Pancreas (tissue), 10 donors: ENCODE data around the gene CARD14. TPM values are rescaled to one million over a fixed set of nuclear protein-coding genes. Genes with fewer than 3 reads are reported as not detected.

Experiments used
- ATAC-seq, 4 donors: fragments of 200-7000 bp; cut with Tn5 transposase; one replicate each; pipeline versions ENCODE4 v1.8.0 to v1.9.1; 2020; ENCODE audit warnings: mild to moderate bottlenecking in 4 of 4, moderate library complexity in 4 of 4
- DNase-seq, 6 donors: peaks; one replicate each; pipeline ENCODE4 v3.0.0-alpha.2; 2020
- FAIRE-seq: peaks from 2 replicates; lab custom pipeline; 2012; peaks lifted over from hg19 to GRCh38; lab: Jason Lieb, UNC
- H3K27ac ChIP-seq, 4 donors: fragments of 200-600 bp; sonication (generic); 1 replicate in 3 of 4; 2 replicates in 1 of 4; pipeline versions ENCODE4 v1.5.0 to v1.8.0; 2020
- H3K27me3 ChIP-seq, 4 donors: fragments of 200-600 bp; one replicate each; pipeline ENCODE4 v1.8.0; 2021
- H3K36me3 ChIP-seq, 3 donors: fragments of 200-600 bp; sonication (generic) in 1 of 3; one replicate each; pipeline versions ENCODE4 v1.5.0 to v1.8.0; 2020 to 2021
- H3K4me1 ChIP-seq, 3 donors: fragments of 200-600 bp; one replicate each; pipeline ENCODE4 v1.8.0; 2021
- H3K4me3 ChIP-seq, 4 donors: fragments of 200-600 bp; sonication (generic) in 2 of 4; one replicate each; pipeline versions ENCODE4 v1.5.0 to v1.8.0; 2020 to 2021
- H3K9me3 ChIP-seq, 4 donors: fragments of 200-600 bp; one replicate each; pipeline ENCODE4 v1.8.0; 2021
- WGBS, 2 donors: extraction: QIAGEN DNeasy Blood & Tissue Kit; methylation state at CpG; one replicate each; pipeline ENCODE4 v1.1.7; 2013; 5-methylcytosine and 5-hydroxymethylcytosine counted together
- intact Hi-C, 3 donors: fragments of 100-400 bp; cut with DNase I; formaldehyde crosslinking; loops; one replicate each; pipeline versions ENCODE4 v1.11.1 to v1.14.2; 2022
- polyA plus RNA-seq, 2 donors: library from polyadenylated mRNA; stranded (reverse); fragments of 200-250 nt; gene quantifications; one replicate each; pipeline ENCODE4 v1.2.3, GENCODE V29; 2013
- total RNA-seq, 6 donors: library from RNA; stranded (reverse); fragmentation: NEBNext Ultra II Directional in 4 of 6; extraction: Animal tissue kit (Norgen Biotek cat#: 25700) in 4 of 6; gene quantifications; one replicate each; pipeline versions ENCODE4 v1.2.1 to v1.2.4, GENCODE V29; 2021 to 2023
- TF ChIP-seq, protein P1 (sequence below), 4 donors: fragments of 200-600 bp; sonication (generic) in 3 of 4; IDR thresholded peaks; one replicate each; pipeline versions ENCODE4 v1.5.0 to v1.8.0; 2021; ENCODE audit warnings: antibody characterized with exemption in 4 of 4
- donor health status: healthy with polysubstance abuse.
- donor health status: DM: no; HTN: no; CAD: no; lungs with moderate emphysema.
- donor health status: DM: no; HTN: no; CAD: no.
- donor health status: control.
- donor health status: control.
- donor health status: Bipolar disorder and iron deficiency.
- donor health status: DM: yes; HTN: yes; CAD: no.
- donor health status: DM: no; HTN: no; CAD: no.
- donor health status: DM: no; HTN: no; CAD: no.
- donor health status: DM: yes; HTN: yes; CAD: no.

The CARD14 gene
- total and polyA plus RNA-seq, 8 donors, result 0.06 to 0.33 (median 0.28) TPM; not detected in 3

DNA sequence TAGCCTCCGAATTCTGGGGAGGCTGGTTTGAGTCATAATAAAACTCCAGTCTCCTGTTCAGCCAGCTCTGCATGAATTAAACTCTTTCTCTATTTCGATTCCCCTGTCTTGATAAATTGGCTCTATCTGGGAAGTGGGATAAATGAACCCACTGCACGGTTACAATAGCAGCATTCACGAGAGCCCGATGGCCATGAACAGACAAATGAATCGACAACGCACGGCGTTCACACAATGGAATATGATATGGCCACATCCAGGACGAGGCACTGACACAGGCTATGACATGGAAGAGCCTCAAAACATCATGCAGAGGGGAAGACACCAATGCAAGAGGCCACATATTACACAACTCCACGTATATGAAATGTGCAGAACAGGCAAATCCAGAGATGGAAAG lies 5.6 kb upstream of the CARD14 start:
- DNase-seq (no peak), ATAC-seq (no peak), FAIRE-seq (no peak)
- no peaks in the 10 kb centered on the region for H3K27me3 ChIP-seq
- H3K9me3 ChIP-seq, result no peaks in the 10 kb centered on the region
- intact Hi-C loops, result no loop called here
- H3K4me1 ChIP-seq, result no peaks in the 10 kb centered on the region
- 41 to 50% methylated on average over 11 of the region's 11 CpGs for WGBS, 2 donors
- TF ChIP-seq, protein P1, sequence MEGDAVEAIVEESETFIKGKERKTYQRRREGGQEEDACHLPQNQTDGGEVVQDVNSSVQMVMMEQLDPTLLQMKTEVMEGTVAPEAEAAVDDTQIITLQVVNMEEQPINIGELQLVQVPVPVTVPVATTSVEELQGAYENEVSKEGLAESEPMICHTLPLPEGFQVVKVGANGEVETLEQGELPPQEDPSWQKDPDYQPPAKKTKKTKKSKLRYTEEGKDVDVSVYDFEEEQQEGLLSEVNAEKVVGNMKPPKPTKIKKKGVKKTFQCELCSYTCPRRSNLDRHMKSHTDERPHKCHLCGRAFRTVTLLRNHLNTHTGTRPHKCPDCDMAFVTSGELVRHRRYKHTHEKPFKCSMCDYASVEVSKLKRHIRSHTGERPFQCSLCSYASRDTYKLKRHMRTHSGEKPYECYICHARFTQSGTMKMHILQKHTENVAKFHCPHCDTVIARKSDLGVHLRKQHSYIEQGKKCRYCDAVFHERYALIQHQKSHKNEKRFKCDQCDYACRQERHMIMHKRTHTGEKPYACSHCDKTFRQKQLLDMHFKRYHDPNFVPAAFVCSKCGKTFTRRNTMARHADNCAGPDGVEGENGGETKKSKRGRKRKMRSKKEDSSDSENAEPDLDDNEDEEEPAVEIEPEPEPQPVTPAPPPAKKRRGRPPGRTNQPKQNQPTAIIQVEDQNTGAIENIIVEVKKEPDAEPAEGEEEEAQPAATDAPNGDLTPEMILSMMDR (IDR thresholded peaks at IDR 0.05), result no peak
- no peak overlapping the region for H3K4me3 ChIP-seq
- H3K36me3 ChIP-seq, result no peaks in the 10 kb centered on the region
- H3K27ac ChIP-seq, result no peak overlapping the region

DNA sequence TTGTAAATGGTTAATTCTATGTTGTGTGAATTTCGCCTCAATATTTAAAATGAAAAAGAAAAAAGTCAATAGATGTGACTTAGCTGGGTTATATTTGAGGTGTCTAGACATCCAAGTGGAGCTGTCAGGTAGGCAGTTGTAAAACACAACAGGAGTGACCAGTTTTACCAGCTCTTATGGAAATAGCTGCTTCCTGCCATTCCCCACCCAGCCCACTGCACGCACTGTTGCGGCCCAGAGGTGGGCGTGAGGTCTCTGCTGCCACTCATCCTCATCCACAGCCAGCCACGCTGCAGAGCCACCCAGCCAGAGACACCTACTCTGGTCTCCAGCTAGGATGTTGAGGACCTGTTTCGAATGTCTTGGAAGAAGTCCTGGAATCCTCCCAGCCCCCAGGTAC lies 3.4 kb upstream of the CARD14 start:
- Histone ChIP-seq H3K36me3 (no peaks in the 10 kb centered on the region), H3K27me3 (no peaks in the 10 kb centered on the region), H3K27ac (no peak overlapping the region), H3K4me3 (no peak overlapping the region), H3K9me3 (no peaks in the 10 kb centered on the region), H3K4me1 (no peaks in the 10 kb centered on the region)
- ATAC-seq (no peak), DNase-seq (no peak), FAIRE-seq (no peak)
- 81 to 82% methylated on average over 6 of the region's 6 CpGs for WGBS, 2 donors
- intact Hi-C loops, result no loop called here
- TF ChIP-seq, protein P1 (IDR thresholded peaks at IDR 0.05), result no peak

DNA sequence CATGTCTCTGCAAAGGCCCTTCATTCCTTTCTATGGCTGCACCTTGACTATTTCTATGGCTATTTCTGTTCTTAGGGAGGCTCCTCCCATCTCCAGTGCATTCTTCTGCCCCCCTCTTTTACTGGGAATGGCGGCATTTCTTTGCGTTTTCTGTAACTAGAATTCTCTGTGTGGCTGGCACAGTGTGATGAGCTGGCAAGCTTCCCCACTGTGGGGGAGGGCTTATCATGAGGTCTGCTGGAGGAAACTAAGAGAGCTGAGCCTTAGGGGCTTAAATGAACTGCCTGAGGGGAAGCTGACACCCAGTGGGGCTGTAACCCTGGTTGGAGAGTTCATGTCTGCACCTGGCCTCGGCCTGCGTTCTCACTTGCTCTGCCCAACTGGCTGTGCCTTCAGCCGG lies 1.5 kb upstream of the CARD14 start:
- FAIRE-seq, result no peak
- Histone ChIP-seq H3K4me3 (no peak overlapping the region), H3K4me1 (no peaks in the 10 kb centered on the region), H3K27me3 (no peaks in the 10 kb centered on the region), H3K27ac (no peak overlapping the region), H3K9me3 (no peaks in the 10 kb centered on the region), H3K36me3 (no peaks in the 10 kb centered on the region)
- intact Hi-C loops, result no loop called here
- DNase-seq, result no peak
- ATAC-seq, result no peak
- TF ChIP-seq, protein P1 (IDR thresholded peaks at IDR 0.05), result no peak
- WGBS, 2 donors, result 64 to 73% methylated on average over 5 of the region's 5 CpGs

DNA sequence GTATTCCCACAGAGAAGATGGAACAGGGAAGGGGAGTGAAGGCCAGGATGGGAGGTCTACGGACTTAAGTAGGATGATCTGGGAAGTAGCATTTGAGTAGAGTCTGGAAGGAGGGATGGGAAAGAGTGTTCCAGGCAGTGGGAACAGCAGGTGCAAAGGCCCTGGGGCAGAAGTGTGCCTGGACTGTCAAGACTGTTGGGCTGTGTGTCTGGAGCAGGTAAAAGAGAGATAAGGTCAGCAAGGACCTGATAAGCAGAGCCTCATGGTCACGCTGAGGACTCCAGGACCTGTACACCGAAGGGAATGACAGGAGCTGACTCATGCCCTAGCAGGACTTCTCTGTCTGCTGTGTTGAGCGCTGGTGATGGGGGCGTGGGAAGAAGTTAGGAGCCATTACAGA lies 723 bp upstream of the CARD14 start:
- Histone ChIP-seq H3K27me3 (no peaks in the 10 kb centered on the region), H3K9me3 (no peaks in the 10 kb centered on the region), H3K4me3 (no peak overlapping the region), H3K4me1 (no peaks in the 10 kb centered on the region), H3K36me3 (no peaks in the 10 kb centered on the region), H3K27ac (no peak overlapping the region)
- WGBS, 2 donors, result 71 to 73% methylated on average over 5 of the region's 5 CpGs
- no peak for DNase-seq
- intact Hi-C loops, result no loop called here
- FAIRE-seq, result no peak
- TF ChIP-seq, protein P1 (IDR thresholded peaks at IDR 0.05), result no peak
- ATAC-seq, result no peak

DNA sequence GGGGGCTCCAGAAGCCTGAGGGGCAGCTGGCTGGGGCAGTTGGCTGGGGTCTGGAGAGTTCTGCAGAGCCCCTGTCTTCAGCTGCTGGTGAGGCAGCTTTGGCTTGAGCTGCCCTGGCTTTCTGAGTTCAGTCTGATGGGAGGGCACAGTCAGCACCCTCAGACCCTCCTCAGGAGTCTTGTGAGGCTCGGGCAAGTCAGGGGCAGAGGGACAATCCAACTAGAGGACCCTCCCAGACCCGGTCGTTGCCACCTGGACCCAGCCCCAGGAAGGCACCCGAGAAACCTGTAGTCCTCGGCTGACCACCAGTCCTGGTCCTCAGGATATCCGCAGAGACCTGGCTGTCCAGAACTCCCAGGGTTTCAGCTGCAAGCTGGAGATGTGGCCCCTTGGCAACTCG lies 1.9 kb downstream of the CARD14 start:
- FAIRE-seq, result no peak
- H3K4me3 ChIP-seq, result no peak overlapping the region
- H3K27me3 ChIP-seq, result no peaks in the 10 kb centered on the region
- no peaks in the 10 kb centered on the region for H3K9me3 ChIP-seq
- WGBS, 2 donors, result 57 to 65% methylated on average over 7 of the region's 7 CpGs
- no peak overlapping the region for H3K27ac ChIP-seq
- intact Hi-C loops, result no loop called here
- DNase-seq, result no peak
- H3K4me1 ChIP-seq, result no peaks in the 10 kb centered on the region
- H3K36me3 ChIP-seq, result no peaks in the 10 kb centered on the region
- ATAC-seq, result no peak
- TF ChIP-seq, protein P1 (IDR thresholded peaks at IDR 0.05), result no peak
